Measurements from ENCODE around the gene PHF13. TPM values are rescaled to one million over a fixed set of nuclear protein-coding genes. Genes with fewer than 3 reads are reported as not detected.
A peak's percentile ranks its signal among the peaks of the same experiment; 100 is the strongest.

The PHF13 gene
- total and polyA plus RNA-seq, 10 of the 15 experiments (the other 5 are each of a cell fraction or from before 2014, with no cell fraction given), result 0.87 to 15.4 (median 5.1) TPM

DNA sequence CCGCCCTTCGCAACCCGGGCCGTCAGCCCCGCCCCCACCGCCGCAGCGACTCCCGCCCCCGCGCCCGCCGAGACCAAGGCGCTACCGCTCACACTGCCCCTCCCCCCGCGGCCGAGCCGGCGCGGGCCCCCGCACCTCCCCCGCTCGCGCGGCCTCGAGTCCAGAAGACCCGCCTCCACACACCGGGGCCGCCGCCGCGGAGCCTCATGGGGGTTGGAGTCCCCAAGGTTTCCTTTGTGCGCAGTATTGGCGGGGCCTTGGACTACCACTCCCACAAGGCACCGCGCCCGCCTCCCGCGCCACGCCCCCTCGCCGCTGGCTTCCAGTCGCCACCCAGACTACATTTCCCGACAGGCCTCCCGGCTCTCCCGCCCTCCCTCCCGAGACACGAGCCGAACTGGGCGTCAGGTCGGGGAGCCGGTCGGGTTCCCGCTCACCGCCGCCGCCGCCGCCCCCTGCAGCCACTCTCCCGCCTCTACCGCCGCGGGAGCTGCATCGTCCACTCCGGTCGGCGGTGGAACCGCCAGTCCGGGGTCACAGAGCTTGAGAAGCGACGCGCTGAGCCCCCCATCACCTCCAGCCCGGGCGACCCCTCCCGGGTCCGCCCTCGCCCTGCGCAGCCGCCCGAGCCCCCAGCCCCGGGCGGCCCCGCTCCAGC is at the start of gene PHF13 (continued):
- TF ChIP-seq CEBPB (IDR thresholded peaks at IDR 0.05; ENCODE audit: borderline replicate concordance in 1 of 2, low read depth in 2 of 2, low read length in 2 of 2), result no peak
- TF ChIP-seq CHD2 (IDR thresholded peaks at IDR 0.05; ENCODE audit: borderline replicate concordance, low read depth, low read length), result peak; percentile 93
- TF ChIP-seq EGR1 (IDR thresholded peaks at IDR 0.05; ENCODE audit: borderline replicate concordance in 1 of 2, low read depth in 2 of 2, low read length in 2 of 2), result peak in 1 of 2 experiments; percentile 96; a peak in 2 of 3 replicates
- TF ChIP-seq CHD1 (IDR thresholded peaks at IDR 0.05; ENCODE audit: low read depth, low read length), result no peak
- TF ChIP-seq, protein P1, sequence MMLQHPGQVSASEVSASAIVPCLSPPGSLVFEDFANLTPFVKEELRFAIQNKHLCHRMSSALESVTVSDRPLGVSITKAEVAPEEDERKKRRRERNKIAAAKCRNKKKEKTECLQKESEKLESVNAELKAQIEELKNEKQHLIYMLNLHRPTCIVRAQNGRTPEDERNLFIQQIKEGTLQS (IDR thresholded peaks at IDR 0.05; ENCODE audit: borderline replicate concordance, extremely low read depth, low read depth, low read length), result no peak
- no peak for TF ChIP-seq SMAD5 (IDR thresholded peaks at IDR 0.05; ENCODE audit: low read depth)
- TF ChIP-seq BCLAF1 (IDR thresholded peaks at IDR 0.05), result no peak
- TF ChIP-seq POLR2AphosphoS5 (IDR thresholded peaks at IDR 0.05; ENCODE audit: low read length), result 0 out of 2 replicates have a peak, but pooled peaks have one; percentile 39
- no peak for TF ChIP-seq MEF2A (IDR thresholded peaks at IDR 0.05; ENCODE audit: insufficient read depth, low read depth, low read length)
- TF ChIP-seq CREB1 (IDR thresholded peaks at IDR 0.05; ENCODE audit: low read depth), result peak; percentile 78
- TF ChIP-seq ZNF274 (IDR thresholded peaks at IDR 0.05; ENCODE audit: insufficient read depth, insufficient read length), result no peak
- no peak for TF ChIP-seq RFX5 (IDR thresholded peaks at IDR 0.05; ENCODE audit: low read depth, low read length)
